SH-SY5Y (cell line): ENCODE data around the gene STMP1.

ENCODE experiments used
- GATA2 ChIP-seq: IDR thresholded peaks from 2 replicates; pipeline ENCODE4 v1.6.1; 2011; ENCODE audit warnings: mild to moderate bottlenecking, low read depth, low read length
- GATA3 ChIP-seq: IDR thresholded peaks from 2 replicates; pipeline ENCODE4 v1.6.1; 2011; ENCODE audit warnings: low read depth, mild to moderate bottlenecking, low read length, moderate library complexity

DNA sequence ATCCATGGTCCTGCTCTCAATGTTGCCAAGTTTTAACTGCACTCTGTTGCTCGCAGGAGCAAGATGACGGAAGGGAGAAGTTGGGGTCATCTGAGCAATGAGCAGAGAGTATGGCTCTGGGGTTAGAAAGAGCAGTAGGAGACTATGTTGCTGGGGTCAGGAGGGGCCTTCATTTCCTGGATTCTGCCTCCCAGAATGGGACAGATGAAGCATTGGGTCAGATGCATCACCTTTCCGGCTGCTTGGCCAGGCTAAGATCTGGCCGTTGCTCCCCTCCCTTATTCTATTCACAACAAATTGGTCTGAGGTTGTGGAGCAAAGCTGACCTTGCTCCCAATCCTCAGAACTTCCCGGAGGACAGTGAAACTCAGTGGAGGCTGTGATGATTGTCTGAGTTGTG, 22.4 kb downstream of the STMP1 start:
- no peak for TF ChIP-seq GATA2
- no peak for TF ChIP-seq GATA3
